Activated CD4-positive, alpha-beta memory T cell treated with anti-CD3 and anti-CD28 coated beads for 36 hours (primary cell): ENCODE measurements around the gene MBD5. TPM values are rescaled to one million over a fixed set of nuclear protein-coding genes. Genes with fewer than 3 reads are reported as not detected.

Source experiments
- total RNA-seq, 2 experiments: library from RNA; stranded (reverse); gene quantifications; one replicate each; pipeline ENCODE4 v1.2.3, GENCODE V29; 2021

MBD5 gene
- total RNA-seq, 2 experiments from 2014 or later, result 17.6 to 19.1 TPM

Other genes with a start within 250 kb of the MBD5 start
- 1 to 10 TPM; 2.9 to 3.5 TPM for gene ACVR2A, start 176.1 kb upstream of the MBD5 start, total RNA-seq
- gene ORC4, start 354 bp upstream of the MBD5 start, total RNA-seq, result 10 to 100 TPM; 34.1 to 34.9 TPM